Measurements from ENCODE around the gene TAS1R2.

DNA sequence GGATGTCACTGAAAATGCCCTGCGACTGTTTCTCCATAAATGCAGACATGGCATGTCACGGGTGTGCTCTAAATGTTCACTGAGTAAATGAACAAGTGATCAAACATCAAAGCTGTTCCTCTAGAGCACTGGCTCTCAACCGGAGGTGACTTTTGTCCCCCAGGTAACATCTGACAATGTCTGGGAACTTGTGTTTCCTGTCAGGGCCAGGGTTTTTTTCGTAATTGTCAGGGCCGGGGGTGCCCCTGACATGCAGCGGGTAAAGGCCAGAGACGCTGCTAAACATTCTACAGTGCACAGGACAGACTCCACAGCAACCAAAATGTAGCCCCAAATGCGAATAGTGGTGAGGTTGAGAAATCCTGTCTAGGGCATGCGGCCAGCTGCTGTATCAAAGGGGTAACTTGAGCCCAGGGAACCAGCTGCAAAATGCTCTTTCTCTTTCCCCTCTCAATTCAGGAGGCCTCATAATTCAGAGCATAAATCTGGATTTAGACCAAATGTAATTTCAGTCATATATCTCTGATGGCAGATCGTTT, 40.9 kb upstream of the TAS1R2 start:
- TF ChIP-seq HDAC2 (IDR thresholded peaks at IDR 0.05): no peak
- TF ChIP-seq MAZ (IDR thresholded peaks at IDR 0.05; ENCODE audit: borderline replicate concordance, low read depth, low read length): no peak
- TF ChIP-seq MYC (IDR thresholded peaks at IDR 0.05; ENCODE audit: borderline replicate concordance, low read length): no peak

Measured in A549 (cell line).